ENCODE results near the gene FNDC11. TPM values are rescaled to one million over a fixed set of nuclear protein-coding genes. Genes with fewer than 3 reads are reported as not detected.

Gene FNDC11
- total RNA-seq, 2 experiments from 2014 or later: 0.26 to 0.29 TPM

- POLR2A ChIA-PET: no interaction called here
- Mint-ChIP-seq H3K9me3 (ENCODE audit: insufficient read depth) (no peaks in the 10 kb centered on the region), H3K36me3 (ENCODE audit: low read depth) (no peaks in the 10 kb centered on the region), H3K4me3 (no peak overlapping the region), H3K27ac (no peak overlapping the region), H3K27me3 (ENCODE audit: low read depth) (peaks cover 6% of the 10 kb centered on the region), H3K4me1 (ENCODE audit: low read depth) (peaks cover 2% of the 10 kb centered on the region)
- ATAC-seq: no peak
- no peak for DNase-seq
- CTCF ChIA-PET: interaction anchor here (0.6 kb wide), 1 partner anchor 102 kb away, joined by 3 read pairs; no protein-coding TSS in a partner anchor
Observed at GRCh38 chr20:63543733-63544132, 10.2 kb upstream of the FNDC11 start.

- Mint-ChIP-seq H3K36me3 (ENCODE audit: low read depth) (no peaks in the 10 kb centered on the region), H3K4me1 (ENCODE audit: low read depth) (no peaks in the 10 kb centered on the region), H3K4me3 (no peak overlapping the region), H3K27me3 (ENCODE audit: low read depth) (peaks cover 9% of the 10 kb centered on the region), H3K27ac (no peak overlapping the region), H3K9me3 (ENCODE audit: insufficient read depth) (no peaks in the 10 kb centered on the region)
- ChIA-PET POLR2A (no interaction called here), CTCF (interaction anchor here (0.6 kb wide), 1 partner anchor 102 kb away, joined by 3 read pairs; no protein-coding TSS in a partner anchor)
- DNase-seq (no peak), ATAC-seq (no peak)
Observed at GRCh38 chr20:63544241-63544957, 9.6 kb upstream of the FNDC11 start.

- ATAC-seq (no peak), DNase-seq (no peak)
- H3K4me1 Mint-ChIP-seq (ENCODE audit: low read depth): no peaks in the 10 kb centered on the region
- POLR2A ChIA-PET: interaction anchor here (1.3 kb wide), 1 partner anchor 22 kb away, joined by 3 read pairs; no protein-coding TSS in a partner anchor
- H3K27me3 Mint-ChIP-seq (ENCODE audit: low read depth): peaks cover 14% of the 10 kb centered on the region
- no peak overlapping the region for H3K27ac Mint-ChIP-seq
- no peaks in the 10 kb centered on the region for H3K36me3 Mint-ChIP-seq (ENCODE audit: low read depth)
- H3K4me3 Mint-ChIP-seq: no peak overlapping the region
- CTCF ChIA-PET: no interaction called here
- no peaks in the 10 kb centered on the region for H3K9me3 Mint-ChIP-seq (ENCODE audit: insufficient read depth)
Observed at GRCh38 chr20:63544958-63545516, 8.9 kb upstream of the FNDC11 start.

- Mint-ChIP-seq H3K9me3 (ENCODE audit: insufficient read depth) (no peaks in the 10 kb centered on the region), H3K27me3 (ENCODE audit: low read depth) (peaks cover 15% of the 10 kb centered on the region), H3K4me3 (no peak overlapping the region), H3K27ac (no peak overlapping the region), H3K36me3 (ENCODE audit: low read depth) (no peaks in the 10 kb centered on the region), H3K4me1 (ENCODE audit: low read depth) (no peaks in the 10 kb centered on the region)
- POLR2A ChIA-PET: interaction anchor here (1.3 to 1.8 kb wide), 2 partner anchors 22 to 25 kb away, joined by 3 to 6 read pairs; partner anchors contain the start of gene PPDPF
- no peak for ATAC-seq
- DNase-seq: no peak
- CTCF ChIA-PET: interaction anchor here (1.3 kb wide), 1 partner anchor 8 kb away, joined by 3 read pairs; no protein-coding TSS in a partner anchor
Observed at GRCh38 chr20:63545814-63546213, 8.1 kb upstream of the FNDC11 start.

- CTCF ChIA-PET: interaction anchor here (1.3 kb wide), 1 partner anchor 8 kb away, joined by 3 read pairs; no protein-coding TSS in a partner anchor
- H3K9me3 Mint-ChIP-seq (ENCODE audit: insufficient read depth): no peaks in the 10 kb centered on the region
- peaks cover 20% of the 10 kb centered on the region for H3K27me3 Mint-ChIP-seq (ENCODE audit: low read depth)
- H3K4me1 Mint-ChIP-seq (ENCODE audit: low read depth): peaks cover 2% of the 10 kb centered on the region
- DNase-seq (no peak), ATAC-seq (no peak)
- no peak overlapping the region for H3K27ac Mint-ChIP-seq
- H3K36me3 Mint-ChIP-seq (ENCODE audit: low read depth): no peaks in the 10 kb centered on the region
- no peak overlapping the region for H3K4me3 Mint-ChIP-seq
- POLR2A ChIA-PET: interaction anchor here (0.9 to 1.8 kb wide), 3 partner anchors 23 to 26 kb away, joined by 3 to 6 read pairs (median 3); partner anchors contain the start of gene PPDPF
Observed at GRCh38 chr20:63546256-63546955, 7.6 kb upstream of the FNDC11 start.

GRCh38 chr20:63546956-63547724, 6.8 kb upstream of the FNDC11 start:
- DNase-seq: no peak
- ATAC-seq: no peak
- POLR2A ChIA-PET: interaction anchor here (0.9 to 1.8 kb wide), 2 partner anchors 26 to 27 kb away, joined by 3 to 6 read pairs; partner anchors contain the start of gene PPDPF
- peaks cover 20% of the 10 kb centered on the region for H3K27me3 Mint-ChIP-seq (ENCODE audit: low read depth)
- H3K9me3 Mint-ChIP-seq (ENCODE audit: insufficient read depth): no peaks in the 10 kb centered on the region
- CTCF ChIA-PET: interaction anchor here (1.3 kb wide), 1 partner anchor 9 kb away, joined by 3 read pairs; no protein-coding TSS in a partner anchor
- H3K4me3 Mint-ChIP-seq: no peak overlapping the region
- peaks cover 5% of the 10 kb centered on the region for H3K4me1 Mint-ChIP-seq (ENCODE audit: low read depth)
- no peak overlapping the region for H3K27ac Mint-ChIP-seq
- H3K36me3 Mint-ChIP-seq (ENCODE audit: low read depth): no peaks in the 10 kb centered on the region

GRCh38 chr20:63547725-63548480, 6.1 kb upstream of the FNDC11 start, which contains the start of gene SRMS:
SRMS (minus strand) TSS chr20:63547749; CDS start chr20:63547463, 286 bp downstream.
- H3K9me3 Mint-ChIP-seq (ENCODE audit: insufficient read depth): no peaks in the 10 kb centered on the region
- ATAC-seq (no peak), DNase-seq (no peak)
- CTCF ChIA-PET: no interaction called here
- no peak within 1 kb of the TSS for H3K4me3 Mint-ChIP-seq
- peaks cover 12% of the 10 kb centered on the region for H3K4me1 Mint-ChIP-seq (ENCODE audit: low read depth)
- H3K27ac Mint-ChIP-seq: no peak within 1 kb of the TSS
- POLR2A ChIA-PET: interaction anchor here (1.8 kb wide), 1 partner anchor 27 kb away, joined by 6 read pairs; the partner anchor contains the start of gene PPDPF
- H3K27me3 Mint-ChIP-seq (ENCODE audit: low read depth): peaks cover 20% of the 10 kb centered on the region
- no peaks in the 10 kb centered on the region for H3K36me3 Mint-ChIP-seq (ENCODE audit: low read depth)

GRCh38 chr20:63548542-63548941, 5.4 kb upstream of the FNDC11 start:
- POLR2A ChIA-PET: no interaction called here
- ATAC-seq: no peak
- H3K36me3 Mint-ChIP-seq (ENCODE audit: low read depth): no peaks in the 10 kb centered on the region

GRCh38 chr20:63549019-63549418, 4.9 kb upstream of the FNDC11 start:
- CTCF ChIA-PET: no interaction called here

More at GRCh38 chr20:63548542-63548941, 5.4 kb upstream of the FNDC11 start:
- Mint-ChIP-seq H3K9me3 (ENCODE audit: insufficient read depth) (no peaks in the 10 kb centered on the region), H3K4me1 (ENCODE audit: low read depth) (peaks cover 18% of the 10 kb centered on the region), H3K4me3 (no peak overlapping the region), H3K27ac (no peak overlapping the region), H3K27me3 (ENCODE audit: low read depth) (peaks cover 20% of the 10 kb centered on the region)
- CTCF ChIA-PET: no interaction called here
- no peak for DNase-seq

GRCh38 chr20:63549679-63550282, 4.2 kb upstream of the FNDC11 start:
- Mint-ChIP-seq H3K27me3 (ENCODE audit: low read depth) (peaks cover 20% of the 10 kb centered on the region), H3K27ac (no peak overlapping the region), H3K36me3 (ENCODE audit: low read depth) (no peaks in the 10 kb centered on the region), H3K4me1 (ENCODE audit: low read depth) (peaks cover 21% of the 10 kb centered on the region), H3K4me3 (no peak overlapping the region), H3K9me3 (ENCODE audit: insufficient read depth) (no peaks in the 10 kb centered on the region)
- DNase-seq (no peak), ATAC-seq (no peak)
- ChIA-PET POLR2A (no interaction called here), CTCF (no interaction called here)

More at GRCh38 chr20:63549019-63549418, 4.9 kb upstream of the FNDC11 start:
- no peaks in the 10 kb centered on the region for H3K36me3 Mint-ChIP-seq (ENCODE audit: low read depth)
- no peak for DNase-seq
- peaks cover 18% of the 10 kb centered on the region for H3K4me1 Mint-ChIP-seq (ENCODE audit: low read depth)
- POLR2A ChIA-PET: no interaction called here
- no peaks in the 10 kb centered on the region for H3K9me3 Mint-ChIP-seq (ENCODE audit: insufficient read depth)
- no peak overlapping the region for H3K4me3 Mint-ChIP-seq
- no peak for ATAC-seq
- H3K27me3 Mint-ChIP-seq (ENCODE audit: low read depth): peaks cover 20% of the 10 kb centered on the region
- H3K27ac Mint-ChIP-seq: no peak overlapping the region

Measured in activated CD8-positive, alpha-beta T cell treated with anti-CD3 and anti-CD28 coated beads, Interleukin-2, amount 10 ng/mL, durations not matched to agents 7 days and 5 days (primary cell).